GM12873 (cell line): ENCODE data around the gene TEX264.

Experiments
- CTCF ChIP-seq: IDR thresholded peaks from 2 replicates; pipeline ENCODE4 v1.5.1; 2012; ENCODE audit warnings: low read depth, mild to moderate bottlenecking, moderate library complexity, low read length, control low read depth; ENCODE audit not compliant: insufficient read depth; ENCODE audit errors: missing control alignments

The TEX264 gene

GRCh38 chr3:51671734-51672475 lies 853 bp downstream of the TEX264 start:
- no peak for TF ChIP-seq CTCF

GRCh38 chr3:51673181-51673801 lies 2.2 kb downstream of the TEX264 start:
- no peak for TF ChIP-seq CTCF

GRCh38 chr3:51673802-51674654 lies 3.0 kb downstream of the TEX264 start:
- TF ChIP-seq CTCF: no peak

GRCh38 chr3:51675201-51675611 lies 4.2 kb downstream of the TEX264 start:
- no peak for TF ChIP-seq CTCF

- TF ChIP-seq CTCF: no peak
These were observed 5.1 kb downstream of the TEX264 start for GRCh38 chr3:51676102-51676640.

GRCh38 chr3:51677358-51677757 lies 6.3 kb downstream of the TEX264 start:
- TF ChIP-seq CTCF: no peak

GRCh38 chr3:51678186-51678585 lies 7.1 kb downstream of the TEX264 start:
- no peak for TF ChIP-seq CTCF
